Inflammatory macrophage treated with lipopolysaccharide for 4 hours (primary cell): ENCODE results near the gene SLC41A3.

ENCODE experiments used
- DNase-seq: peaks from one replicate; pipeline ENCODE4 v3.0.0-alpha.2; 2020

Gene SLC41A3

GRCh38 chr3:126083913-126084767 is at the start of gene SLC41A3:
SLC41A3 (minus strand) TSS chr3:126084124; CDS start chr3:126068219, 15,905 bp downstream.
- DNase-seq = peak; percentile 81

GRCh38 chr3:126133606-126134005 is 49.7 kb upstream of the SLC41A3 start:
- no peak for DNase-seq

- no peak for DNase-seq
Observed at GRCh38 chr3:126132751-126133511, 49.0 kb upstream of the SLC41A3 start.

GRCh38 chr3:126131881-126132750 is 48.2 kb upstream of the SLC41A3 start:
- DNase-seq = no peak

GRCh38 chr3:126130981-126131745 is 47.2 kb upstream of the SLC41A3 start:
- no peak for DNase-seq

GRCh38 chr3:126130081-126130855 is 46.3 kb upstream of the SLC41A3 start:
- DNase-seq = no peak

GRCh38 chr3:126129398-126129891 is 45.5 kb upstream of the SLC41A3 start:
- DNase-seq = peak; percentile 14

- DNase-seq = no peak
Observed at GRCh38 chr3:126128504-126129397, 44.8 kb upstream of the SLC41A3 start.

- DNase-seq = no peak
Observed at GRCh38 chr3:126127904-126128303, 44.0 kb upstream of the SLC41A3 start.

- no peak for DNase-seq
Observed at GRCh38 chr3:126127452-126127851, 43.5 kb upstream of the SLC41A3 start.

GRCh38 chr3:126126811-126127431 is 43.0 kb upstream of the SLC41A3 start:
- no peak for DNase-seq

GRCh38 chr3:126126286-126126685 is 42.4 kb upstream of the SLC41A3 start:
- no peak for DNase-seq

- no peak for DNase-seq
Observed at GRCh38 chr3:126125781-126126251, 41.9 kb upstream of the SLC41A3 start.

GRCh38 chr3:126125341-126125740 is 41.4 kb upstream of the SLC41A3 start:
- DNase-seq = no peak

GRCh38 chr3:126124896-126125295 is 41.0 kb upstream of the SLC41A3 start:
- no peak for DNase-seq

GRCh38 chr3:126124148-126124868 is 40.4 kb upstream of the SLC41A3 start:
- DNase-seq = no peak

- DNase-seq = no peak
Observed at GRCh38 chr3:126121632-126122031, 37.7 kb upstream of the SLC41A3 start.

GRCh38 chr3:126121074-126121473 is 37.1 kb upstream of the SLC41A3 start:
- no peak for DNase-seq

- DNase-seq = no peak
Observed at GRCh38 chr3:126119976-126120375, 36.1 kb upstream of the SLC41A3 start.
